Central memory CD4-positive, alpha-beta T cell (primary cell): ENCODE data around the gene MOG.
A peak's percentile ranks its signal among the peaks of the same experiment; 100 is the strongest.

ENCODE experiments used
- DNase-seq: peaks from one replicate; pipeline ENCODE4 v3.0.0; 2022

The MOG gene

GRCh38 chr6:29678114-29678513 is 21.2 kb downstream of the MOG start:
- no peak for DNase-seq

- no peak for DNase-seq
These were observed 23.1 kb downstream of the MOG start for GRCh38 chr6:29679962-29680361.

- DNase-seq, result no peak
These were observed 23.5 kb downstream of the MOG start for GRCh38 chr6:29680416-29680815.

GRCh38 chr6:29680904-29681303 is 24.0 kb downstream of the MOG start, which contains the start of gene ZFP57:
ZFP57 (minus strand) TSS chr6:29681152; CDS start chr6:29677003, 4,149 bp downstream.
- no peak for DNase-seq

- no peak for DNase-seq
These were observed 24.9 kb downstream of the MOG start for GRCh38 chr6:29681811-29682210.

- no peak for DNase-seq
These were observed 28.9 kb downstream of the MOG start for GRCh38 chr6:29685718-29686326.

GRCh38 chr6:29694637-29695036 is 37.7 kb downstream of the MOG start:
- no peak for DNase-seq

- no peak for DNase-seq
These were observed 39.5 kb downstream of the MOG start for GRCh38 chr6:29696147-29697125.

GRCh38 chr6:29702519-29703103 is 45.7 kb downstream of the MOG start:
- DNase-seq, result no peak

GRCh38 chr6:29705389-29706231 is 48.7 kb downstream of the MOG start:
- no peak for DNase-seq

GRCh38 chr6:29708432-29709179 is 51.7 kb downstream of the MOG start:
- peak; percentile 94 for DNase-seq

- DNase-seq, result no peak
These were observed 52.3 kb downstream of the MOG start for GRCh38 chr6:29709188-29709587.

GRCh38 chr6:29710281-29710941 is 53.5 kb downstream of the MOG start:
- DNase-seq, result no peak

- DNase-seq, result peak; percentile 29
These were observed 64.0 kb downstream of the MOG start for GRCh38 chr6:29720863-29721262.
